HepG2 (cell line): ENCODE data around the gene GDAP1L1. TPM values are rescaled to one million over a fixed set of nuclear protein-coding genes. Genes with fewer than 3 reads are reported as not detected.

ENCODE experiments used
- FOXO4 ChIP-seq: sonication (generic); formaldehyde crosslinking; conservative IDR thresholded peaks from 2 replicates; pipeline ENCODE4 v1.8.1; 2023; ENCODE audit warnings: missing genetic modification reagents
- GATAD1 ChIP-seq: IDR thresholded peaks from 2 replicates; pipeline ENCODE4 v1.6.1; 2016; ENCODE audit warnings: missing genetic modification reagents, missing compliant biosample characterization
- HNF1B ChIP-seq: sonication (generic); formaldehyde crosslinking; IDR thresholded peaks from 2 replicates; pipeline ENCODE4 v1.5.1; 2020; ENCODE audit warnings: mild to moderate bottlenecking, moderate library complexity, missing genetic modification reagents
- HNRNPUL1 ChIP-seq: fragments of 200-400 bp; formaldehyde crosslinking; IDR thresholded peaks from 2 replicates; pipeline ENCODE4 v1.6.1; 2017; ENCODE audit warnings: low read depth, mild to moderate bottlenecking, low read length, moderate library complexity
- JUN ChIP-seq: sonication (generic); formaldehyde crosslinking; IDR thresholded peaks from 2 replicates; pipeline ENCODE4 v1.4.0; 2020; ENCODE audit warnings: mild to moderate bottlenecking, missing genetic modification reagents
- NR0B2 ChIP-seq: sonication (generic); formaldehyde crosslinking; IDR thresholded peaks from 2 replicates; pipeline ENCODE4 v1.4.0; 2020; ENCODE audit warnings: mild to moderate bottlenecking, missing genetic modification reagents
- PCBP2 ChIP-seq: fragments of 200-400 bp; formaldehyde crosslinking; optimal IDR thresholded peaks from 2 replicates; pipeline ENCODE3; 2018; ENCODE audit warnings: low read length, low read depth; ENCODE audit not compliant: poor library complexity, severe bottlenecking
- PRPF4 ChIP-seq: fragments of 200-400 bp; formaldehyde crosslinking; IDR thresholded peaks from 2 replicates; pipeline ENCODE4 v1.6.1; 2016; ENCODE audit warnings: low read length, low read depth; ENCODE audit not compliant: poor library complexity, severe bottlenecking
- RARA ChIP-seq: IDR thresholded peaks from 2 replicates; pipeline ENCODE4 v1.6.1; 2016; ENCODE audit warnings: missing genetic modification reagents, missing compliant biosample characterization
- RBM39 ChIP-seq: fragments of 200-400 bp; formaldehyde crosslinking; IDR thresholded peaks from one replicate; pipeline ENCODE4 v1.6.1; 2018; ENCODE audit warnings: antibody characterized with exemption, mild to moderate bottlenecking, low read depth, low read length; ENCODE audit not compliant: poor library complexity, severe bottlenecking
- REXO4 ChIP-seq: sonication (generic); formaldehyde crosslinking; IDR thresholded peaks from 2 replicates; pipeline ENCODE4 v1.8.0; 2022; ENCODE audit warnings: missing genetic modification reagents, mild to moderate bottlenecking, borderline replicate concordance
- SMARCC2 ChIP-seq: fragments of 450-650 bp; IDR thresholded peaks from 2 replicates; pipeline ENCODE4 v1.6.1; 2017; ENCODE audit warnings: antibody characterized with exemption, mild to moderate bottlenecking
- ZC3H13 ChIP-seq: sonication (generic); formaldehyde crosslinking; IDR thresholded peaks from 2 replicates; pipeline ENCODE4 v1.8.1; 2023; ENCODE audit warnings: mild to moderate bottlenecking, missing genetic modification reagents, moderate library complexity
- ZKSCAN8 ChIP-seq: IDR thresholded peaks from 2 replicates; pipeline ENCODE4 v1.6.1; 2016; ENCODE audit warnings: borderline replicate concordance, missing genetic modification reagents, missing compliant biosample characterization
- ZMYM3 ChIP-seq: sonication (generic); formaldehyde crosslinking; IDR thresholded peaks from 2 replicates; pipeline ENCODE4 v1.5.1; 2020; ENCODE audit warnings: mild to moderate bottlenecking, missing genetic modification reagents
- ZNF160 ChIP-seq: sonication (generic); formaldehyde crosslinking; IDR thresholded peaks from 2 replicates; pipeline ENCODE4 v1.8.0; 2022; ENCODE audit warnings: mild to moderate bottlenecking, inconsistent platforms, missing genetic modification reagents
- ZNF225 ChIP-seq: sonication (generic); formaldehyde crosslinking; IDR thresholded peaks from 2 replicates; pipeline ENCODE4 v1.4.0; 2020; ENCODE audit warnings: mild to moderate bottlenecking, missing genetic modification reagents
- ZNF256 ChIP-seq: sonication (generic); formaldehyde crosslinking; conservative IDR thresholded peaks from 2 replicates; pipeline ENCODE4 v1.4.0; 2020; ENCODE audit warnings: missing genetic modification reagents
- ZNF543 ChIP-seq: sonication (generic); formaldehyde crosslinking; IDR thresholded peaks from 2 replicates; pipeline ENCODE4 v1.4.0; 2020; ENCODE audit warnings: mild to moderate bottlenecking, missing genetic modification reagents
- ZNF777 ChIP-seq: sonication (generic); formaldehyde crosslinking; IDR thresholded peaks from 2 replicates; pipeline ENCODE4 v1.4.0; 2020; ENCODE audit warnings: missing genetic modification reagents
- ZSCAN9 ChIP-seq: IDR thresholded peaks from 2 replicates; pipeline ENCODE4 v1.6.1; 2016; ENCODE audit warnings: borderline replicate concordance
- polyA plus RNA-seq, 8 experiments: library from polyadenylated mRNA; depleted of rRNA in 3 of 8; stranded (reverse) in 7 of 8; unstranded in 1 of 8; fragments of >200 nt; fragmentation: Illumina TruSeq in 4 of 8; extraction: Trizol in 4 of 8; gene quantifications; 2 replicates each; pipeline versions ENCODE4 v1.2.1 to v1.2.3, GENCODE V29; 2011 to 2016; ENCODE audit warnings: low read depth in 4 of 8, missing spikeins in 1 of 8, mixed read lengths in 1 of 8; ENCODE audit not compliant: insufficient read depth in 1 of 8
- total RNA-seq, 5 experiments: library from RNA; depleted of rRNA; stranded (reverse); fragments of >200 nt; fragmentation: Illumina TruSeq; extraction: Trizol; gene quantifications; 2 replicates each; pipeline ENCODE4 v1.2.3, GENCODE V29; 2016; ENCODE audit warnings: low read depth in 1 of 5
- TF ChIP-seq, protein P1 (sequence below): sonication (generic); formaldehyde crosslinking; conservative IDR thresholded peaks from 2 replicates; pipeline ENCODE4 v1.8.0; 2022; ENCODE audit warnings: missing genetic modification reagents
- TF ChIP-seq, protein P2 (sequence below): IDR thresholded peaks from 2 replicates; pipeline ENCODE4 v1.6.1; 2012; ENCODE audit warnings: low read depth, low read length, improper control_type of control experiment

The GDAP1L1 gene
- total and polyA plus RNA-seq, 2 of the 13 experiments (the other 11 are each of a cell fraction or from before 2014, with no cell fraction given): 0.04 TPM; not detected in 1

DNA sequence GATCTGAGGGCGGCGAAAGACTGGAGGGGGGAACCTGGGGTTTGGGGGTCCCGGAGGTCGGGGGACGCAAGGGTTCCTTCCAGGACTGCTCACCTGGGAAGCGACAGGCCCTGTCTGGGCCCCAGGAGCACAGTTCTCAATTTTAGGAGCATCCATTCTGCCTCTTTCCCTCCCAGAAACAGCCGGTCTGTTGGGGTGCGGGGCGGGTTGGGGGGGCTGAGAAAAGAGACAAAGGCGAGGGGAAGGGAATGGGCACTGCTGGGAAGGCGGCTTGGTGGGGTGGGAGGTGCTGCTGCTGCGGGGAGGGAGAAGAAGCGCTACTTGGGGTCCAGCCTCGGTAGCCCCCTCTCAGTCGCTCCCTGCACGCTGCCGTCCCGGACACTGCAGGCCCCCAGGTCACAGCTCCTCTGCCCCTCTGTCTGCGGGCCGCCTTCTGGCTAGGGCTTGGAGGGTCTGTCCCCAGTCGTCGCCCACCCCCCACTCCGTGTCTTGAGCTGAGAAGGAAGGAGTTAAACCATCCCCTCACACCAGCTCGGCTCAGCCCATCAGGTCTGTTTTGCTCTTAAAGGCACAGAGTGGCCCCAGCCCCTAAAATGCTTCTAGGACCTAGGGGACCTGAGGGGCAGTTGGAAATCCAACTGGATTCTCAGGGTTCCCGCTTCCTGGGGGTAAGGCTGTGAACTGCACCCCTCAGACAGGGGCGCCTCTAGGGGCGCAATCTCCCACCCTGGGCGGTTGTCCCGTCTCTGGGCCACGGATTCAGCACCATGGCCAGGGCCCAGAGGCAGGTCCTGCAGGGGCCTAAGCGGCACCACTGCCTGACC, 690 bp downstream of the GDAP1L1 start (continued):
- TF ChIP-seq ZSCAN9 (peak; percentile 100), REXO4 (CRISPR knock-in tag) (peak; percentile 29; the same call in 1 of the 2 replicates), RBM39 (no peak), HNF1B (CRISPR knock-in tag) (peak; percentile 56; the same call in 1 of the 2 replicates), ZNF160 (peak; percentile 98), ZNF225 (CRISPR knock-in tag) (peak; percentile 96), ZMYM3 (CRISPR knock-in tag) (no peak; the same call in 1 of the 2 replicates), GATAD1 (CRISPR knock-in tag) (peak; percentile 80), ZKSCAN8 (CRISPR knock-in tag) (peak; percentile 94), PRPF4 (no peak), HNRNPUL1 (no peak), ZNF777 (peak; percentile 84), ZC3H13 (peak; percentile 59; the same call in 1 of the 2 replicates), PCBP2 (no peak), FOXO4 (CRISPR knock-in tag) (0 out of 2 replicates have a peak, but pooled peaks have one; percentile 59), ZNF256 (CRISPR knock-in tag) (peak; percentile 99), JUN (CRISPR knock-in tag) (peak; percentile 83), NR0B2 (peak; percentile 97), SMARCC2 (no peak), ZNF543 (peak; percentile 98), RARA (peak; percentile 82)
- TF ChIP-seq, protein P1, sequence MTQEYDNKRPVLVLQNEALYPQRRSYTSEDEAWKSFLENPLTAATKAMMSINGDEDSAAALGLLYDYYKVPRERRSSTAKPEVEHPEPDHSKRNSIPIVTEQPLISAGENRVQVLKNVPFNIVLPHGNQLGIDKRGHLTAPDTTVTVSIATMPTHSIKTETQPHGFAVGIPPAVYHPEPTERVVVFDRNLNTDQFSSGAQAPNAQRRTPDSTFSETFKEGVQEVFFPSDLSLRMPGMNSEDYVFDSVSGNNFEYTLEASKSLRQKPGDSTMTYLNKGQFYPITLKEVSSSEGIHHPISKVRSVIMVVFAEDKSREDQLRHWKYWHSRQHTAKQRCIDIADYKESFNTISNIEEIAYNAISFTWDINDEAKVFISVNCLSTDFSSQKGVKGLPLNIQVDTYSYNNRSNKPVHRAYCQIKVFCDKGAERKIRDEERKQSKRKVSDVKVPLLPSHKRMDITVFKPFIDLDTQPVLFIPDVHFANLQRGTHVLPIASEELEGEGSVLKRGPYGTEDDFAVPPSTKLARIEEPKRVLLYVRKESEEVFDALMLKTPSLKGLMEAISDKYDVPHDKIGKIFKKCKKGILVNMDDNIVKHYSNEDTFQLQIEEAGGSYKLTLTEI (CRISPR knock-in tag): no peak
- TF ChIP-seq, protein P2, sequence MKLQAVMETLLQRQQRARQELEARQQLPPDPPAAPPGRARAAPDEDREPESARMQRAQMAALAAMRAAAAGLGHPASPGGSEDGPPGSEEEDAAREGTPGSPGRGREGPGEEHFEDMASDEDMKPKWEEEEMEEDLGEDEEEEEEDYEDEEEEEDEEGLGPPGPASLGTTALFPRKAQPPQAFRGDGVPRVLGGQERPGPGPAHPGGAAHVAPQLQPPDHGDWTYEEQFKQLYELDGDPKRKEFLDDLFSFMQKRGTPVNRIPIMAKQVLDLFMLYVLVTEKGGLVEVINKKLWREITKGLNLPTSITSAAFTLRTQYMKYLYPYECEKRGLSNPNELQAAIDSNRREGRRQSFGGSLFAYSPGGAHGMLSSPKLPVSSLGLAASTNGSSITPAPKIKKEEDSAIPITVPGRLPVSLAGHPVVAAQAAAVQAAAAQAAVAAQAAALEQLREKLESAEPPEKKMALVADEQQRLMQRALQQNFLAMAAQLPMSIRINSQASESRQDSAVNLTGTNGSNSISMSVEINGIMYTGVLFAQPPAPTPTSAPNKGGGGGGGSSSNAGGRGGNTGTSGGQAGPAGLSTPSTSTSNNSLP: no peak
